Measurements from ENCODE around the gene DLX3.
A peak's percentile ranks its signal among the peaks of the same experiment; 100 is the strongest.

DLX3 gene

GRCh38 chr17:50024808-50025207 is 29.8 kb upstream of the DLX3 start:
- DNase-seq (ENCODE audit: low spot score) = no peak

GRCh38 chr17:50023520-50023919 is 28.5 kb upstream of the DLX3 start:
- no peak for DNase-seq (ENCODE audit: low spot score)

GRCh38 chr17:50022463-50023130 is 27.6 kb upstream of the DLX3 start:
- DNase-seq (ENCODE audit: low spot score) = no peak

DNA sequence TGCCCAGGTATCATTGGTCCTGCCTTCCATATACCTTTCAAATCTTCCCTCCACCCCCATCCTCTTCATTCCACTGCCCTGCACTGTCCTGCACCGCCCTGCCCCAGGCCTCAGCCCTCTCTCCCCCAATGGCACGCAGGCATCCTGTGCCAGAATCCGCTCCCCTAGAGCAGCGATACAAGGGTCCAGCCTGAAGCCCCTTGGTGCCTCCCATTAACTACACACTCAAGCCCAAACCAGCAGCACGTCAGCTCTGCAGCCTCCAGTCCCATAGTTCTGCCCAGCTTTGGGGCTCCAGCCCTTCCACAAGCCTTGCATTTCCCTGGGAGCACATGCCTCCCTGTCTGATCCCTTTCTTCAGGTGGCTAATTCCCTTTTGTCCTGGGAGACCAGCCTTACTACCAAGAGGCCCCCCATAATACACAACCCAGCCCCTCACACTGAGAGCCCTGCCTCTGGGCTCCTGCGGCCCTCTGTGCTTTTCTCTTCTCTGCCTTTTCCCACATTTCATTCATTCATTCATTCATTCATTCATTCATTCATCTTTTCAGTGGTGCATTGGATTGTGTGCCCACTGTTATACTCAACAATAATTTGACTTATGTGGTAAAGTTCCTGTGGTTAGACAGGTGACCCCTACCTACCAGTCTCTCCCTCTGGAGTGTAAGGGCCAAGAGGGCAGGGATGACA is 26.8 kb upstream of the DLX3 start:
- DNase-seq (ENCODE audit: low spot score) = no peak

DNA sequence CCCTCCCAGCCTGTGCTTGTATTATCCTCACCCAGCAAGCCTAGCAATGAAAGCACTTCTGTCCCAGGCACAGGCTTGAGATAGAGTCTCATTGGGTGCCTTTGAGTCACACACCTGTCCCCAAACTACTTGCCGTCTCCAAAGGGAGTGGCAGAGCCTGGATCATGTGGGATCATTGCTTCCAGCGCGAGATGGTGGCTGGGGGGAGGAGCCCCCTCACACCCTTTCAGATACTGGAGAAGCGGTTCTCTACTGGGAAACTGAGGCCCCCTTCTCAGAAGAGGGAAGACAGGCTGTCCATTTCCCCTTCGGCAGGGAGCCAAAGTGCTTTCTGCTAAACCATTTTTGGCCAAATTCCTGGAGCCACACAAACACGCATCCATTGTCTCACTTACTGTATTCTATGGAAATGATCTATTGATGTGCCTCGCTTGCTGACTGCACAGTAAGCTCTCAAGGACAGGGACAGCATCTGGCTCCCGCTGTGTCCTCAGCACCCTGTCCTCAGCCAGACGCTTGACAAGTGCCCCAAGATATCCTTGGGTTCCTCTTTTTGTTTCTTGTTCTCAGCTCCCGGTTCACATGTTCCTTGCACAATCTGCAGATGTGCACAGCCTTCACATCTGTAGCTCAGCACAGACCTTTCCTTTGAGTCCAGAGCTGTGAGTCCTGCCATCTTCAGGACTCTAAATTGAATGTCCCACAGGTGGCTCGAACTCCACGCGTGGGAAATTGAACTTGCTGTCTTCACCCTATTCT is 26.0 kb upstream of the DLX3 start:
- DNase-seq (ENCODE audit: low spot score) = no peak

DNA sequence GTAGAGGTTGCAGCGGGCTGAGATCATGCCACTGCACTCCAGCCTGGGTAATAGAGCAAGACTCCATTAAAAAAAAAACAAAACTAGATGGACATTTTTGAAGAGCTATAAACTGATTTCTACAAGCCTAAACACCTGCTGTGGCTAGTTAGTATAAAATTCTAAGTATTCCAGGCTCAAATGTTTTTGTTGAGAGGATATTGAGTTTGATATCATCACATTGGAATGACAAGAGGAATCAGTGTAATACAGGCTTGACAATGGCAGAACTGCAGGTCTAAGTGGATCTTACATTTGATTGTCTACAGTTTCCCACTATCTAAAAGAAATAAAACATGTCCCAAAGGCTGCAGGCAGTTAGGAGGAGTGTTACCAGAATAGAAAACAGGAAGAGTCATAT is 23.9 kb upstream of the DLX3 start:
- DNase-seq (ENCODE audit: low spot score) = no peak

DNA sequence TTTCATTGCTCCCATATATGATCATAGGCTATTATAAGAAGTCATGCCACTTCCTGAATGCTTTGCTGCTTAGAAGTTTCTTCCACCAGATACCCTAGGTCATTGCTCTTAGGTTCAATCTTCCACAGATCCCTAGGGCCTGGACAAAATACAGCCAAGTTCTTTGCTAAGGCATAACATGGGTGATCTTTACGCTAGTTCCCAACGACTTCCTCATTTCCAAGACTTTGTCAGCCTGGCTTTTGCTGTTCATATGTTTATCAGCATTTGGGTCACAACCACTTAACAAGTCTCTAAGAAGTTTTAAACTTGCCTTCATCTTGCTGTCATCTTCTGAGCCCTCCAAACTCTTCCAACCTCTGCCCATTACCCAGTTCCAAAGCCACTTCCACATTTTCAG is 20.1 kb upstream of the DLX3 start:
- DNase-seq (ENCODE audit: low spot score) = no peak

DNA sequence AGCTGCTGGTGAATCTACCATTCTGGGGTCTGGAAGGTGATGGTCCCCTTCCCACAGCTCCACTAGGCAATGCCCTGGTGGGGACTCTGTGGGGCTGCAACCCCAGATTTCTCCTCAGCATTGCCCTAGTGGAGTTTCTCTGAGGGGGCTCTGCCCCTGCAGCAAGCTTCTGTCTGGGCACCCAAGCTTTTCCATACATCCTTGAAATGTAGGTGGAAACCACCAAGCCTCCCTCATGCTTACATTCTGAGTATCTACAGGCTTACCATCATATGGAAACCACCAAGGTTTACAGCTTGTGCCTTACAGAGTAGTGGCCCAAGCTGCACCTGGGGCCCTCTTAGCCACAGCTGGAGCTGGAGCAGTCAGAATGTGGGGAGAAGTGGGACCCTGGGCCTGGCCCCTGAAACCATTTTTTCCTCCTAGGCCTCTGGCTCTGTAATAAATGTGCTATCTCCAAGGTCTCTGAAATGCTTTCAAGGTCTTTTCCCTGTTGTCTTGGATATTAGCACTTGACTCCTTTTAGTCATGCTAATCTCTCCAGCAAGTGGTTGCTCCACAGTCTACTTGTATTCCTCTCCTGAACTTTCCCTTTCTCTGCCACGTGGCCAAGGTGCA is 19.6 kb upstream of the DLX3 start:
- DNase-seq (ENCODE audit: low spot score) = no peak

- no peak for DNase-seq (ENCODE audit: low spot score)
These were observed 18.1 kb upstream of the DLX3 start for GRCh38 chr17:50013079-50013478.

DNA sequence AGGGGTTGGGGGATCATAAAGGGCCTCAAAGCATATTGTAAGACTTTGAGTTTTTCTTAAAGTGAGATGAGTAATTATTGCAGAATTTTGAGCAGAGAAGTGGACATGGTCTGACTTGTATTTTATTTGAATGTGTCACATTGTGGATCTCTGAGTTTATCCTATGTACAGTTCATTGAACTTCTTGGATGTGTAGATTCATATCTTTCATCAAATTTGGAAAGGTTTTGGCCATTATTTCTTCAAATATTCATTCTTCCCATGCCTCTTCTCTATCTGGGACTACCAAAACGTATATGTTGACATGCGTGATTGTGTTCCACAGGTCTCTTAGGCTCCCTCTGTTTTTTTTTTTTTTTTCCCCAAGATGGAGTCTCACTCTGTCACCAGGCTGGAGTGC is 14.3 kb upstream of the DLX3 start:
- DNase-seq (ENCODE audit: low spot score) = no peak

- DNase-seq (ENCODE audit: low spot score) = no peak
These were observed 8.9 kb upstream of the DLX3 start for GRCh38 chr17:50003911-50004310.

- DNase-seq (ENCODE audit: low spot score) = no peak
These were observed 4.0 kb upstream of the DLX3 start for GRCh38 chr17:49998836-49999511.

GRCh38 chr17:49997773-49998703 is 3.0 kb upstream of the DLX3 start:
- DNase-seq (ENCODE audit: low spot score) = peak; percentile 87

- no peak for DNase-seq (ENCODE audit: low spot score)
These were observed 2.3 kb upstream of the DLX3 start for GRCh38 chr17:49997301-49997650.

GRCh38 chr17:49996495-49997300 is 1.7 kb upstream of the DLX3 start:
- DNase-seq (ENCODE audit: low spot score) = peak; percentile 52

- no peak for DNase-seq (ENCODE audit: low spot score)
These were observed 1.1 kb upstream of the DLX3 start for GRCh38 chr17:49996121-49996494.

DNA sequence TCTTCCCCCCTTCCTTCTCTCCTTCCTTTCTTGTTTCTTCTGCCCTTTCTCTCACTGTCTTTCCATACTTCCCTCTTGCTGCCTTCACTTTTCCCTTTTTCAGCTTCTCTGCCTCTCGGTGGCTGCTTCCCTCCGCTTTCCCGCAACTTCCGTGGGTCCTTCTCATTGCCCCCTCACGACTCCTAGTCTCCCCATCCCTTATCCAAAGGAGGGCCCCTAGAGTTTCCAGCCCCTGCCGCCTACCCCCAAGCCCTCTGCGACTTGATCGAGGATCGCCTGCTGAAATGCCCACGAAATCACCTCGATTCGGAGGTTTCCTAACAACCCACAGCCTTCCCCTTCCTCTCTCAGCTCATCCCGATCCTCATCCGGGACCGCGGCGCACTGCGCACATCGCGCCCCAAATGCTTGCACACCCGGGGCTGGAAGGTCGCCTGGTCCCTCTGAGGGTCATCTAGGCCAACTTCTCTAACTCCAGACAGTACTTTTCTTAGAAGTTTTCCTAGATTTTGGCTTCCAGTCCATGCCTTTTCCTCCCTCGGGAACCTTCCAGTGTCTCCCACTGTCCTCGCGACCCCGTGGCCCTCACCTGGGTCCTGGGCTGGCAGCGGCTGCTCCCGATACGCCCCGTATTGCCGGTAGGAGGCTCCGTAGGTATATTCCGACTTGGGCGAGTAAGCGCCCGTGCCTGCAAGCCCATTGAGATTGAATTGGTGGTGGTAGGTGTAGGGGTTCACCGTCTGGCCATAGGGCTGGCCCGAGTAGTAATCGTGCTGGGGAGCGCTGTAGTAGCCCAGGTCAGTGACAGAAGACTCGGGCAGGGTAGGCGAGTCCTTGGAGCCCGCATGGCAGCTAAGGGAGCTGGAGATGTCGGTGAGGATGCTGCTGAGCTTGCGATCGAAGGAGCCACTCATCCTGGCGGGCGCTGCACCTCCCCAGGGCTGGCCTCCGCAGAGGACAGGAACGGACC is 654 bp downstream of the DLX3 start:
- no peak for DNase-seq (ENCODE audit: low spot score)

- no peak for DNase-seq (ENCODE audit: low spot score)
These were observed 1.5 kb downstream of the DLX3 start for GRCh38 chr17:49993423-49994060.
